IPS-NIHi7 (cell line): Measurements from ENCODE around the gene MRGPRE.
"Not testable (repeated sequence)": the region's sequence is repeated elsewhere in the genome, so short reads cannot be mapped to it uniquely, and the experiment has no call there.

Source experiments
- DNase-seq: peaks from one replicate; pipeline ENCODE4 v3.0.0; 2012; ENCODE audit warnings: mixed read lengths; ENCODE audit errors: extremely low spot score

Gene MRGPRE

DNA sequence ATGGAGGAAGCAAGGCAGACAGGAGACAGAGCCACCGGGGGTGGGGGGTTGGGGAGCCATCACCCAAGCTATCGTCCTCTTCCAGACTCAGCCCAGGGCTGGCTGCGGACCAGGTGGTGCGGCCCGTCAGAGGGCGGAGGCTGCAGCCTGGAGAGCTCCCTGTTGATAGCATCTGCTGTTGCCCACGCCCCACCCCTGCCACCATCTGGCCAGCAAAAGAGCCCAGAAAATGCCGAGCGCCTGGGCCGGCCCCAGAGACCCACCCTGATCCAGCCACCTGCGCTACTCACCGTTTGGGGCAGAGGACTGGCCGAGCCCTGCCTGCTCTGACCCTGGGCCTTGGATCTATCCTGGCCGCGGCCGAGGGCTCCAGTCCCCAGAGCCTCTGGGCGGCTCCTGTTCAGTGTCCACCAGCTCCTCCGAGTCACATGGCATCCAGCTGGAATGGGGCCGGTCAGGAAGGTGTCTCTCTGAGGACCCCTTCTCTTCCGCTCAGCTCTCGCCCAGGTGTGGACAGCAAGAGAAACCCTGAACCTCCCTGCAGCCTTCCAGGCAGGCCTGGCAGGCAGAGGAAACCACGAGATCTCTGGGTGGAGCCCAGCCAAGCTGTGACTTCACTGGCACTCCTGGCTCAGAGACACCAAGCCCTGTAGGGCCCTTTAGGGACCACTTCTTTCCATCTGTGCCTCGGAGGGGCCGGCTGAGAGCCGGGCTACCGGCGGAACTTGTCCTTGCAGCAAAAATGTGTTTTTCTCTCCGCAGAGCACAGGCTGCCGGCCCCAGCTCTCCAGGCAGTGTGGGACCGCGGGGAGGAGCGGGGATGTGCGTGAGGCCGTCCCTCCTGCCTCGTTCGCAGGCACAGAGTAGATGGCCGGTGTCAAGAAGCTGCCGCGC, at the start of gene MRGPRE:
MRGPRE (minus strand) TSS at position 567 of the 894 bp plus-strand sequence. CDS start 3,618 bp downstream, outside the sequence.
- DNase-seq = peak; percentile 21

GRCh38 chr11:3281146-3281545, 48.9 kb upstream of the MRGPRE start:
- DNase-seq = not testable (repeated sequence)

- not testable (repeated sequence) for DNase-seq
Measured at GRCh38 chr11:3280662-3281061, 48.4 kb upstream of the MRGPRE start.

DNA sequence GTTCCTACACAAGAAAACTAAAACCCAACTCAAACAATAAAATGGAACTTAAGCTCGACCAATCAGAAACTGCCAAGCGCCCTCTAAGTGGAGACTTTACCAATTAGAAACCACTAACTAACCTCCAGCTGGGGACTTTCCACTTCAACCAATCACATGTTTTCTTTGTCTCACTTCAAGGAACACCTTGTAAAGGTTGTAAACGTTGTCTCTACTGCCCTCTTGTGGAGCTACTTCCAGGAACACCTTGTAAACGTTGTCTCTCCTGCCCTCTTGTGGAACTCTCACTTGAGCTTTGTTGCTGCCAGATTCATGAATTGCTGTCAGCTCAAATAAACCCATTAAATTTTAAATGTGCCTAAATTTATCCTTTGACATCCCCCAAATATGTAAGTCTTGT, 46.7 kb upstream of the MRGPRE start:
- not testable (repeated sequence) for DNase-seq

GRCh38 chr11:3273629-3274028, 41.4 kb upstream of the MRGPRE start:
- DNase-seq = not testable (repeated sequence)

DNA sequence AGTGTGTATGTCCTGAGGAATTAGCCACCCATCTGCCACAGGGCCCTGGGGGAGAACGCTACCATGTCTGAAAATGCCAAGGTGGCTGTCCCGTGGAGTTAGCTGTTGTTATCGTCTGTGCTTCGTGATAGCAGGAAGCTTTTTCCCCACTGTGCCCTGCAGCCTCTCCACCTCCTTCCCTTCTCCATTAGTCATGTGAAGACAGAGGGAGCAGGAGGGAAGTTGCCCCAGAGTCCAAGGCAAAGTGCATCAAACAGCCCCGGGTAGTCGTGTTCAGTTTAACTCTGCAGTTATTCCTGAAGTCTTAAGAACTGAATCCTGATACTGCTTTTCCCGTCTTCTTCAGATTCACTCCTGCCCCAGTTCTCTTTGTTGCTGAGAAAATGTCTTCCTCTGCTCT, 30.3 kb upstream of the MRGPRE start:
- DNase-seq = not testable (repeated sequence)

- not testable (repeated sequence) for DNase-seq
Measured at GRCh38 chr11:3261831-3262230, 29.6 kb upstream of the MRGPRE start.

- not testable (repeated sequence) for DNase-seq
Measured at GRCh38 chr11:3257509-3257908, 25.3 kb upstream of the MRGPRE start.

- not testable (repeated sequence) for DNase-seq
Measured at GRCh38 chr11:3255241-3255640, 23.0 kb upstream of the MRGPRE start.

DNA sequence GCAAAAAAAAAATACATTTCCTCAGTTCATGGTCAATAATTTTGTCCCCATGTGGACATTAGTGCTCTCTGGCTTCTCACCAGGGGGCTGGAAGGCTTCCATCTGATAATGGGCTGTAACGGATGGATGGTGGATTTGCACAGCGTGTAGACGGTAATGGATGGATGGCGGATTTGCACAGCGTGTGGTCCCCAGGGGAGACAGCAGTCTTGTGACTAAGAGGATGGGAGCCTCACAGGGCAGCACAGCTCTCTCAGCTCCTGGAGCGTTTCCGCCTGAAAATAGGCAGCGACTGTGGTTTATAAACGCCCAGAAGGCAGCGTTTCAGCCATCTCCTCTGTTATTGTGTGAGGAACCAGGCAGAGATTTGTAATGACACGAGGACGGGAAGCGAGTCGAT, 22.6 kb upstream of the MRGPRE start:
- DNase-seq = not testable (repeated sequence)

DNA sequence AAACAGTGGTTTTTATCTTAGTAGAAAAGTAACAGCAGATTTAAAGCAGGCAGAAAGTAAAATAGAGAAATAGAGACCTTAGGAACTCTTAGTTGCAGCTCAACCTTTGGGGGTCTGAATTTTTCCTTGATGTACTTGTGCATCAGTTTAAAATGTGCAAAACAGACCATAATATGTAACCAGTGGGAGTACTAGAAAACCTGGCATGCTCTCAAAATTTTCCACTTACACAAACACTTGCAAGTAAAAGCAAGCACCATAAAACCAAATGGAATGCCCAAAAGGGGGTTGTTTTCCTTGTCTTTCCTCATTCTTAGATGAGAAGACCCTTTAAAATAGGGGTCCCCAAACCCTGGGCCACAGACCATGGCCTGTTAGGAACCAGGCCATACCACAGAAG, 12.9 kb upstream of the MRGPRE start:
- DNase-seq = no peak

- DNase-seq = no peak
Measured at GRCh38 chr11:3243880-3244279, 11.7 kb upstream of the MRGPRE start.

DNA sequence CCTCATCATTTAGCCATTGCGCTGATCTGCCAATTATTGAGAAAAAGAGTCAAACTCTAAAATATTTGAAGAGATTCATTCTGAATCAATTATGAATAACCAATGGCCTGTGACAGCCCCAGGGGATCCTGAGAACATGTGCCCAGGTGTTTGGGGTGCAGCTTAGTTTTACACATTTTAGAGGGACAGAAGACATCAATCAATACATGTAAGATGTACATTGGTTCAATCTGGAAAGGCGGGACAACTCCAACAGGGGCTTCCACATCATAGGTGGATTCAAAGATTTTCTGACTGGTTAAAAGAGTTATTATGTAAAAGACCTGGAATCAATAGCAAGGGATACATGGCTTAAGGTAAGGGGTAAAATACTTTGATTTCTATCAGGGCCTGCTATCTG, 4.9 kb upstream of the MRGPRE start:
- DNase-seq = no peak

- no peak for DNase-seq
Measured at GRCh38 chr11:3234846-3235245, 2.6 kb upstream of the MRGPRE start.

GRCh38 chr11:3232956-3233355, 739 bp upstream of the MRGPRE start:
- no peak for DNase-seq

DNA sequence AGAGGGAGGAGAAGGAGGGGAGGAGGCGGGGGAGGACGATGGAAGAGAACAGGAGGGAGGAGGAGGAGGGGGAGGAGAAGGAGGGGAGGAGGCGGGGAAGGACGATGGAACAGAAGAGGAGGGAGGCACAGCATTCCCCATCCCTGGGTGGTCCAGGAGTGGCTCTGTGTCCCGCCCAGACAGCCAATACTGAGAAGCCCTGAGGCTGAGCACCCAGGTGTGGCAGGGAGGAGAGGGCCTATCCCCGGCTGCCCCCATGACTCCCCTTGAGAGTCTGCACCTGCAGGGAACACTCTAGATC, 717 bp downstream of the MRGPRE start:
- no peak for DNase-seq

DNA sequence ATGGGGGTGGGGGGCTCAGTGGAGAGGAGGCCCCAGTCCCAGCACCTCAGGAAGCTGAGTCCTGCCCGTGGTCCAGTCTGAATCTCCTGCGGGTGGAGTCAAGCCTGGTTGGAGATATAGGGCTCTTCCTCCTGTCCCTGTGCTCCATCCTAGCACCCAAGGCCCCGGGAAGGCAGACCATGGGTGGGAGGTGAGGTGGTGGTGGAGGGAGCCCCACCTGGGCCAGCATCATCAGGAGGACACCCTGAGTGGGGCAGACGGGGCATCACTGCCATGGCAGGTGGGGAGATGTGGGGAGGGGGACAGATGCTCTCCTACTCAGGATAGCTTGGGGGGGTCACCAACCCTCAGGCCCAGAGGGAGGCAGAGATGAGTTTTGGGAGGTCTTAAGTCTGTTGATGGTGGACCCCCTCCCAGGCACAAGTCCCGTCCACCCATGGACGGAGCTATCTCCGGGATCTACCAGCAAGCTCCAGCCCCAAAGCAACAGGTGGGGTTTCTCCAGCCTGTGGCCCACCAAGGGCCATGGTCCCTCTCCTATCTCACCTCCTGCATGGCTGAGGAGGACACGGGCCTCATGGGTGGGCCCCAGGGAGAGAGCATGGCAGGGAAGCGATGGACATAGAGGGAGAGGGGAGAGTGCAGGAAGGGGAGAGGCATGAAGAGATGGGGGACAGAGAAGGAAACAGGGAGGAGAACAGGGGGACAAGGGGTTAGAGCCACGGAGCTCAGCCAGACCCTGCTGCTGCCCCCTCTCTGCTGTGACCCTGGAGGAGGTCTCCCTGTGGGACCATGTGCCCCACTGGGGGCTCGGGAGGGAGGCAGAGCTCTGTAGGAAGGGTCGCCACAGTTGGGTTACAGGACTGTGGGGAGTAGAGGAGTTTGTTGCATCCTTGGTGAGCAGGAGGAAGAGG, 1.3 kb downstream of the MRGPRE start:
- no peak for DNase-seq

DNA sequence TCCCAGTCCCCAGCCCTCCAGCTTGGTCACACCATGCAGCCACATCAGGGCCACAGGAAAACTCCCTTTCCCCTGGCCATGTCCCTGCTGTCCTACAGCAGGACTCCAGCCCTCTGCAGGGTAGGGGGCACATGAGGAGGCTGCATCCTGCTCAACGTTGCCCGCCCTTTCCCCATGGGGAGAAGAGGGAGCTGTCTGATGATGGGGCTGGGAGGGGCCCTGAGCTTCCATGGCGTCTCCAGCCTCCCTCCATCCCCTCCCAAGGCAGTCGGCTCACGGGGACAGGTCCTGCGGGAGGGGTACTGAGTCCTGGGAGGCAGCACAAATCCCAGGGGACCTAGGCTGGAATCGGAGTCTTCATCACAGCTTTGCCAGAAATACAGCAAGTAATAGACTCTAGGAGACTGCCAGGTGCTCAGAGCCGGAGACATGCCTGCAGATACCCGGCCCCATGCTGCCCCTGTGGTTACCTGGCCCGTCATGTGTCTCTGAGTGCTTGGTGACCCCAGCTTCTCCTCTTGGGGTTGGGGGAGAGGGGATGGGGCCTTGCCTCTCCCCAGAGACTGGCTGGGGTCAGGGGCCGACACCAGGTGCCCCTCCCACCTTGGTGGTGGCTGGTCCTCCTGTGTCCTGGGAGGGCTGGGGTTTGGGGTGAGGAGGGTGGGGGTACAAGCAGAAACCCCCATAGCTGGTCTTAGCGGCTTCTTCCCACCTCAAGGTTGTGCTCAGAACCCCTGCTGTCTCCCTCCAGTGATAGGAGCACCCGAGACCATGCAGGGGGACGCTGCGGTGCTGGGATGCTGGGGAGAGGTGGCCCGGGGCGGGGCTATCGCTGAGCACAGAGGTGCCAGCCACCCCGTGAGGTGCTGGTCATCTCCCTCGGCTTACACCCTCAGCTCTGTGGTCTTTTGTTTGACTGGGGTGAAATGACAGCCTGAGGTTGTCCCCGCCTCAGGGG, 2.3 kb downstream of the MRGPRE start:
- no peak for DNase-seq

- no peak for DNase-seq
Measured at GRCh38 chr11:3228445-3228829, 3.8 kb downstream of the MRGPRE start.

DNA sequence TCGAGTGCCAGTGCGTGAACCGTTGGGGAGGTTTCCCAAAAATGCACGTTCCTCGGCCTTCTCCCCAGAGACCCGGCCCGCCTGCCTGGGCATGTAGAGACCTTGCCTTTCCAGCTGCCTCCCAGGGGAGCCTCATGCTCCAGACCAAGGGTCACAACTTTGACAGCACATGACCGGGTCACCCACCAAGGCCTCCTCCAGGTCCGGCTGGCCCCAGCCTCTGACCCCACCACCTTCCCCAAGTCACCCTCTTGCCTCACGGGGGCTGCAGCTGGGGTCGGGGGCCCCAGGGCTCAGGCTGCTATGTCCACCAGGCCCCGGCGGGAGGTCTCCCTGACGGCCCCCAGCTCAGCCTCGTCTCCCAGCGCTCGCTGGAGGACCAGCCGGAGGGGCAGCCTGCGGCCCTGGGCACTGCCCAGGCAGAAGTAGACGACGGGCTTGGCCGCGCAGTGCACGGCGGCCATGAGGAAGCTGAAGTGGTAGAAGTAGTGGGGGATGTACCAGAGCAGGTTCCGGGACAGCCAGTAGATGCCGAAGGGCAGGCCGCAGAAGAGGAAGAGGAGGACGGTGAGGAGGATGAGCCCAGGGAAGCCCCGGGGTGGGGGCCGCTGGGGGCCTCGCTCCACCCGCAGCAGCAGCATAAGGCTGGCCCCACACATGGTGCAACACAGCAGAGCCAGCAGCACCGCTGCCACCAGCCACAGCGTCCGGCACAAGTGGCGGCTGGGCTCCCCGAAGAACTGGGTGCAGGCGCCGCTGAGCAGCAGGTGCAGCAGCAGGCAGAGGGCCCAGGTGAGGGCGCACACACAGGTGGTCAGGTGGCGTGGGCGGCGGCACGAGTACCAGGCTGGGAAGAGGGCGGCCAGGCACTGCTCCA, 4.4 kb downstream of the MRGPRE start:
- no peak for DNase-seq
